Activated CD4-positive, alpha-beta T cell treated with anti-CD3 and anti-CD28 coated beads, Interleukin-10, Interleukin-2, amounts not matched to agents 100 ng/mL and 50 ng/mL, durations not matched to agents 16 hours and 8 hours (primary cell): Measurements from ENCODE around the gene REEP1.
A peak's percentile ranks its signal among the peaks of the same experiment; 100 is the strongest.
"Not testable (repeated sequence)": the region's sequence is repeated elsewhere in the genome, so short reads cannot be mapped to it uniquely, and the experiment has no call there.

Source experiments
- DNase-seq: peaks from one replicate; pipeline ENCODE4 v3.0.0-alpha.2; 2020

The REEP1 gene

DNA sequence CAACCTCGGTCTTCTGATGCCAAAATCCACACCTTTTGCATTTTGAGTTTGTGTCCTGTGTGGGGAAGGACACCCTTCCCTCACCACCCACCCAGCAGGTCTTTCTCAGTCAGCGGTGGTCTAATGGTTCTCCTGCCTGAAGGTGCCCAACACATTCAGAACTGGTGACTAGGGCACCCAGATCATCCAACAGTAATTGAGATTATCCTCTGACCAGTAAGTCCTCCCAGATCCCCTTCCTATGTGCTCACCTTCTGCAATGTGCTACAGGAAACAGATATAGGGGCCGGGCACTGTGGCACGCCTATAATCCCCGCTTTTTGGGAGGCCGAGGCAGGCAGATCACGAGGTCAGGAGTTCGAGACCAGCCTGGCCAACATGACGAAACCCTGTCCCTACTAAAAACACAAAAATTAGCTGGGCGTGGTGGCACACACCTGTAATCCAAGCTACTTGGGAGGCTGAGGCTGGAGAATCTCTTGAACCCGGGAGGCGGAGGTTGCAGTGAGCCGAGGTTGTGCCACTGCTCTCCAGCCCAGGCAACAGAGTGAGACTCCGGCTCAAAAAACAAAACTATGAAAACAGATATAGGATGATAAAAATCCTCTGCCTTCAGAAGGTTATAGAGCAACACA is 56.2 kb downstream of the REEP1 start:
- DNase-seq: no peak

DNA sequence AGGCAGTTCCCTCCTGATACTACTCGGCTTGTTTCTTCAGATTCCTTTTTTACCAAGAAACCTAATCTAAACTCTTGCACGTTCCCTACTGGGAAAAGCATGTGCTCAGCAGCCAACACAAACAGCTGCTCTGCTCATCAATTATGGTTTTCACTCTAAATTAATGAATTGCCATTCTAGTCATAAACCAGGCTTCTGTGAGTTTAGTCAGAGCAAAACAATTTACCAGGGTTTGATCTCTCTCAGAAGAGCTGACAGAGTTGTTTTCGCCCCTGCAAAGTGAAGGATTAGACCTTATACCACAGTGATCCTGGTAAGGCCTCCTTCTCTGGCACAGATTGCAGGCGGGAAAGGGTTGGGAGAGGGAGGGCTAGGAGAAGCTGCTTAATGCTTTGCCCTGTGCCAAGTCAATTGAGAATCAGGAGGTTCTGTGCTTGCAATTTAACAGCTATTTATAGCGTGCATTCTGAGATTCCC is 57.2 kb downstream of the REEP1 start:
- DNase-seq: no peak

DNA sequence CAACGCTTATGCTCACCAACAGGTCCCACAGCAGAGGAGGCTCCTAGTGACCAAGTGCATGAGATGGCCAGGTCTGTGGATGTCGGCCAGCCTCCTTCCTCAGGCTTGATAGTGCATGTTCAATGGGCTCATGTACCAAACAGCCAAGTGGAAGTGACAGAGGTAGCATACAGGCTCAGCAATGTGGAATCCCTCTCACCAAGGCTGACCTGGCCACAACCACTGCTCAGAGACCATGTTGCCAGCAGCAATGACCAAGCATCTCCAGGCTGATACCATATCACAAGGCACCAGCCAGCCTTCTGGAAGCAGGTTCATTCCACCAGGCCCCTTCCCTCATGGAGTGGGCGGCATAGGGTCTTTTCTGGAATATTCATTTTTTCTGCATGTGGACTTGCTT is 61.5 kb downstream of the REEP1 start:
- no peak for DNase-seq

DNA sequence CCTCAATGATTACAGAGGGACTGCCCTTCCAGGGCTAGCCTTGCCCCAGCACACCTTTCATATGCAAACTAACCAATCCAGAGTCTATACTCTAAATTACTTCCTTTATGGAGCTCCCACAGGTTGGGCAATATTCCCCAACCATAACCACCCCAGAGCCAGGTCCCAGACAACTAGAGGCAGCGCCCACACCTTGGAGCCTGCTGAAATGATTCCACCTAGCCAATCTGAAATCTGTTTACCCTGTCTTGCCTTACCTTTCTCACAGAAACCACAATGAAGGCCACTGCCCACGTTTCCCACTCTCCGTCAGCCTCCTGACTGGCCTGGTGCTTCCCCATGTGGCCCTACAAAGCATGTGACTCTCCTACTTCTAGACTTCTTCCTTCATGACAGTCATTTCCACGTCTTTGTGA is 62.0 kb downstream of the REEP1 start:
- DNase-seq: no peak

DNA sequence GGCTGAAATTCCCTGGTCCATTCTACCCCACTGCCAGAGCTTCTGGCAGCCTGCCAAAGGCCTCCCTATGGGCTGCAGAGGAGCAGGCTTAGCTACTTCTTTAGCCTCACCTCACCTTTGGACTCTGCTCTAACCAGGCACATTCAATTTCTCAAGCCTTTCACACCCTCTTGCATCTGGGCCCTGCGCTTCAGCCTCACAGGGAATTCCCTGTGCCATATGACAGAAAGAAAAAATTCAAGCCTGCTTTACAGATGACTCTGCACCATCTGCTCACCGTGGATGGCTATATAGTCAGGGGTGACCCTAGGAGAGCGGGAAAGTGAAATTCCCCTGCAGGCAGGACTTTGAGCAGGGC is 62.5 kb downstream of the REEP1 start:
- DNase-seq: no peak

DNA sequence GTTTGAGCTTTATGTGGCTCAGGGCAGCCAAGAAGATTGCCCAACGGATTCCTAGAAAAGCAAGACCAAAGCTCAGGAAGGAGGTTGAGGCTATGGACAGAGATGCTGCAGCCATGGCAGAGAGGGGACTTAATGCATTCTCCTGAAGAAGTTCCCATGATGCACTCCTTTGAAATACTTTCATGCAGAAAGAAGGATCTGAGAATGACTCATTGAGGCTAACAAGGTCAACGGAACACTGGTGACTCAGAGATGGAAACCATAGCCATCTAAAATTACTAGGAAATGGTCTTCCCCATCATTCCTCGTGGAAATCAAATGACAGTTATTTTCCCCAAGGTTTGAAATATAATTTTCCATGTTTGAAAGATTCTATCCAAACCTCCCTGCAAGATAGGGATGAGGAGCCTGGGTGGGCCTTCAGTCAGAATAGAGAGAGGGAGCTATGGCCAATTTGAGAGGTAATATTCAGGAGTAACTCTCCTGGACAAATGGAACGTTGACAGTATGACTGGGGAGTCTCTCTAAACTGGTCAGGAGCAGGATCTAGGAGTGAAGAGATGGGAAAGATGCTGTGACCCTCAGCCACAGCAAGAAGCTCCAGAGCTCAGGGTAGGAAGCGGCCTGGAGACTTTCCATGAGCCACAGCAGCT is 63.0 kb downstream of the REEP1 start:
- DNase-seq: peak; percentile 73

DNA sequence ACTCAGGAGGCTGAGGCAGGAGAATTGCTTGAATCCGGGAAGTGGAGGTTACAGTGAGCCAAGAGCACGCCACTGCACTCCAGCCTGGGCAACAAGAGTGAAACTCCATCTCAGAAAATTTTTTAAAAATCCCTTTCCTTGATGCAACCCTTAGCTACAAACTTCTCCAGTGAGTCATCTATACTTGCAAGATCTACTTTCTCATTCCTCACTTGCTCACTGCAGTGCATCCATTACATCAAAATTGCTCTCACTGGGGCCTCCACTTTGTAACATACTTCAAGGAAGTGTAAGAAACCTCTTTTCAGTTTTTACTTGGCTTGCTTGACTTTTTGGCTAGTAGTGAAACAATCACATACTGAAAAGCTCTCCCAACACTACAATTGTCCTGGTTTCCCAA is 65.3 kb downstream of the REEP1 start:
- no peak for DNase-seq

DNA sequence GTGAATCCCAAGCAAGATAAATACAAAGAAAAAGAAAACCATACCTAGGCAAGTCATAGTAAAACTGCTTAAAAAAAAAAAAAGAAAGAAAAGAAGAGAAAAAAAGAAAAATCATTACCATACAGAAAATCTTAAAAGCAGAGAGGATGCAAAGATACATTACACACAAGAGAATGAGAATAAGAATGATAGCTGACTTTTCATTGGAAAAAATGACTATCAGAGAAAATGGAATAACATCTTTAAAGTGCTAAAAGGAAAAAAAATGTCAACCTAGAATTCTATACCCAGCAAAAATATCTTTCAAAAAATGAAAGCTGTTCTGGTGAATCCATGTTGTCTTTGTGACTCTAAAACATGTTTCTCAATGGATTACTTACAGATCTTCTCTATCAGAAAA is 66.2 kb downstream of the REEP1 start:
- no peak for DNase-seq

DNA sequence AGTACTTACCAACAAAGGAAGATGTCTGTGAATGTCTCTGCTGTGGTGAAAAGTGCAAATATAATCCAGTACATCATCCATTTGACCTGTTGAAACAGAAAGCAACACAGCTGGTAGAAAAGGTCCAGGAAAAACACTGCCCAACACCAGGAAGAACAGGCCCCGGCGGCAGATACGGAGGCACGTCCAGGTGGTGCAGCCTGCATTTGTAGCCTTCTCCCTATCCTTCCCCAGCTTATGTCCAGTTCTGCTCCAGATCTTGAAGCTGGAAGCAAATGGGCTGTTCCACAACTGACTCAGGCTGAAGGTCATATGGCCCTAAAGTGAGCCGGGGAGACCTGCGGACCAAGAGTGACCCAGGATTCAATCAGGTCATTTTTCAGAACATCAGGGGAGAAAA is 73.5 kb downstream of the REEP1 start:
- no peak for DNase-seq

DNA sequence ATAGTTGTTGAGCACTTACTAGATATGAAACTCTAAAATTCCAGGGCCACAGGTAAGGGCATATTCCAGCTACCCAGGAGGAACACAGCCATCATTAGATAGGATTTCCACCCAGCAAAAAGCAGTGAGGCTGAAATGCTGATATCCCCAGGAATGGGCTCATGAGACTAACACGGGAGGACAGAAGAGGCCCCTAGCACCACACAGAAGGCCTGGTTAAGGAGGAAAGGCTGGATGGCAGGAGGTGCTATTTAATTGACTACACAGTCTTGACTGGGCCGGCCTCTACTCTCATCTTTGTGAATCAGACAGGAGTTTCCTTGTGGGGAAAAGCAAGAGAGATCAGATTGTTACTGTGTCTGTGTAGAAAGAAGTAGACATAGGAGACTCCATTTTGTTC is 76.4 kb downstream of the REEP1 start:
- no peak for DNase-seq

DNA sequence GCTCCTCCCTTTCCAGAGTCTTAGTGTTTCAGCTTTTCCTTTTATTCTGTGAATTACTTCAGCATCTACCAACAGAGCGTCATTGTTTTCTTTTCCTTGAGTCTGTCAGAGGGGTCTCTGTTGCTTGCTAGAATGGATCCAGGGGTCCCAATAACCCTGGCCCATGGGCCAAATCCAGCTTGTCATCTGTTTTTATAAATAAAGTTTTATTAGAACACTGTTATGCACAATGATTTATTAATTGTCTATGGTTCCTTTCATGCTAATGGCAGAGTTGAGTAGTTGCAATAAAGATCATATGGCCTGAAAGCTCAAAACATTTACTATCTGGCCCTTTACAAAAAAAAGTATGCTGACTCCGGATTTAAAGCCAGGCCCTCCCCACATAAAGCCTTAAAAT is 79.3 kb downstream of the REEP1 start:
- no peak for DNase-seq

DNA sequence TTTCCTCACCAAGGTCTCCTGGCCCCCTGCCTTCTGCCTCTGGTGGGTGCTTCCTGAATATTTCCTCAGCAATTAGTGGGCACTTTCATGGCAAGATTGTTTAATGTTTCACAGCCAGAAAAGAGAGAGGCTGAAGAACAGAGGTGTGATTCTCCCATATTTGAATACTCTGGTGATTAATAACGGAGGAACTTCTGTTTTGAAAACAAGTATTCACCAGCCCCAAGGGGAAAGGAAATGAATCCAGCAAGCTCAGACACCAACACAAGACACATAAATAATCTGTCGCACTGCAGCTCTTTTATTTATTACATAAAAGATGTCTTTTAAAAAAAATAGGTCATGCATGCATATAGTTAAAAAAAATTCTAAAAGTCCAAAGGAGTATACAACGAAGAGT is 80.4 kb downstream of the REEP1 start:
- no peak for DNase-seq

DNA sequence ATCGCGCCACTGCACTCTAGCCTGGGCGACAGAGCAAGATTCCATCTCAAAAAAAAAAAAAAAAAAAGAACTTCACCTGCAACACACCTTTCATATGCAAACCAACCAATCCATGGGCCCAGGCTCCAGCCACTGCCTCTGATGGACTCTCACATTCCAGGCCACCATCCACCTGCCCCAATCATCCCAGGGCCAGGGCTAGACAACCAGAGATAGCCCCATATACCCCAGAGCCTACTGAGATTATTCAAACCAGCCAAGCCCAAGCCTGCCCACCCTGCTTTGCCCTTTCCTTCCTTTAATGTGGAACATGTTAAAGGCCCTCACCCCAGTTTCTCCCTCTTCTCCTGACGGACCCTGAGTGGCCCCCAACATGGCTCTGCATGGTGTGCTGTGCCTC is 81.1 kb downstream of the REEP1 start:
- no peak for DNase-seq

DNA sequence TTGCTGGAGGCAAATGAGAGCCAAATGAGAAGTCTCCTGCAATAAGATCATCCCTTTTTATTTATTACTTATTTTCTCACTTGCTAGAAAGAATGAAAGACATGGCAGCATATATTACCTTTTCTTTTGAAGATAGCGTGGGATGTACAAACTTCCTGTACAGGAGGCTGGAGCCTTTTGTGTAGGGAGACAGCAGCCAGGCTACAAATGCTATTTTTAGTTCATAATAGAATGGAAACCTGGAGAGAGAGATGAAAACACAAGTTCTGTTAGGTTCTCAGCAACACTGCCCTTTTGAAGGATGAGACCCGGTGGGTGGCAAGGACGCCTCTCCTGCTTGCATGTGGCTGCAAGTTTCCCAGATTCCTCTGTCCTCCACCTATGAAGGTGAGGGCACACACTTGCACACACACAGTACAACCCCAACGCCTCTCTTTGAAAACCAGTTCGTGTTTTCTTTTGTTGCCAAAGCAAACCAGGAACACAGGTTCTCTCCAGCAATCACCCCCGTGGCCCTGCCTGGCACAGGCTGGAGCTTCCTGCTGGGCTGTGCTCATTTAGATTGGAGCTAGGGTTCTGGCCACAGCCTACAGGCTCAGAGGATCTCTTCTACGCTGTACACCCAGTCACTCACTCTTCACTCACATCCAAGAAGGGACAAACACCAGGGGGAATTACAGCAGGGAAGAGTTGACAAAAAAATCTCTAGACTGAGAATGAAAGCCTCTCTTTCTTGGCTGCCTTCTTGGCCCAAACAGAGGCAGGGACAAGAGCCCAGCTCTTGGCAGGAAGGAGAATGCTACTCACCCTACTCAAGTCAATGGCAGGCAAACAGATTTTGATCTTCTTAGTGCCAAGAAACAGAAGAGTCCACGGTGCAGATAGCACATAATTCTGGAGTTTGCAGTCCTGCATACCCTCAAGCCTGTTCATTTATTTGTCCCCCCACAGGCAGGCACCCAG is 82.6 kb downstream of the REEP1 start:
- DNase-seq: no peak

DNA sequence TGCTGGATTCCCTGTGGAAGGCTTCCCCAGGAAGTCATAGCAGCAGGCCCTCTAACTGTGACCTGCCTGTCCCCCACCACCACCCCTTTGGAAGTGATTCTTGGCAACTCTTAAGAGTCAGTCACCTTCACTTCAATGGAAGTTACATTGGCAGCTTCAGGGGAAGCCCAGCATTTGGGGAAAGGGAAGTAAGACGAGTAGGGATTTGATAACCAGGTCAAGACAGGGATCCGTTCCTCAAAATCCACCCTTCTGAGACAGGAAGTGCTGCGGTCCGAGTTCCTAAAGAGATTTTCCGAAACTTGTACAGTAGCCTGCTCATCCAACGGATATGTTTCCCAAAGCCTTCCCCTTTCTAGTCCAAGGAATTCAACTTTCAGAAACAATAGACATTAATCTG is 84.0 kb downstream of the REEP1 start:
- no peak for DNase-seq

DNA sequence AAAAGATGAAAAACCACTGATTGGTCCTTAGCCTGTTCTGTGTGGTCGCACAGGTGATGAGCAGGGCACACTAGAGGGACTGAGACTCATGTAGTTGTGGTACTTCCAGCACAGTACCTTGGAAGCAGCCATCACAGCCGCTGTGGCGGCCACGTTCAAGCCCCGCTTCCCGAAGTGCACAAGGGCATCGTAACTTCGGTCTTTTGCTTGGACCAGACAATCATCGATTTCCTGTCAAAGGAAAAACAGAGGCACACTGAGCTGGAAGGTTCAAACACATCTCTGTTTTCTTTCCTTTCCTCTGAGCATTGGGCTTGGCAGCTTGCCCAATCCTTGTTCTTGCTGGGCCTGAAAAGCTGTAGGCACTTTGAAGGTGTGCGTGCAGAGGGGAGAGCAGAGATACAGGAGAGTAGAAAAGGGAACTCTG is 85.6 kb downstream of the REEP1 start:
- no peak for DNase-seq

DNA sequence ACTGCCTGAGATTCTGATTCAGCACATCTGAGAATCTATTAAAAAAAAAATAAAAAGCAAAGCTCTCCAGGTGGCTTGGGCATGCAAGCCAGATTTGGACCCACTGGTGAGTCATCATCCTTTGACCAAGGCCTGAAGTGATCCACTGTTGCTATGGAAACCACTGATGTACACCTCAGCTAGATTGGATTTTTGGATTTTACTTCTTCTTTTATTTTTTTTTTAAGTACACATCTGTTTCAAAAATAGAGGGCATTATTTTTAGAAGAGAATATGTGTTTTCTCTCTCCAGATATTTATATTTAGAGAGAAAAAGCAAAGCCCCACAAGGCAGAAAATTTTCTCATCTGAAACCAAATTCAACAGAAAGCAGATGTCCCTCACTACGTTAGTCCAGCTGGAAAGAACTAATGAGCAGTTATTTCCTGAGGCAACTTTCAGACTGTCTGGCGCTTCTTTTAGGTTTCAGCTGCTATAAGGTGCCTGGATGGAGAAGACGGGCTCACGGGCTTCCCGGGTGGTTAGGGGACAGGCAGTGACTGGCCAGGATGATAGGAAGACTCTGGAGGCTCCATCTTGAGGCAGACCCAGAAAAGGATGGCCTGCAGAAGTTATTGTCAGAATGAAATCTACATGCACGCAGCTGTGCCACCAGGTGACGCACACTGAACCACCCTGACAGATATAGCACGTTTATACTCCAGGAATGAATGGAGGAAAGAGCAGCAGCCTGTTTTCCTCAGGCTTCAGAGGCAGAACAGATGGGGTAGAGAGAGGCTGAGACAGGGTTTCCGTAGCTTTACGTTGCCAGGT is 87.6 kb downstream of the REEP1 start:
- DNase-seq: no peak

DNA sequence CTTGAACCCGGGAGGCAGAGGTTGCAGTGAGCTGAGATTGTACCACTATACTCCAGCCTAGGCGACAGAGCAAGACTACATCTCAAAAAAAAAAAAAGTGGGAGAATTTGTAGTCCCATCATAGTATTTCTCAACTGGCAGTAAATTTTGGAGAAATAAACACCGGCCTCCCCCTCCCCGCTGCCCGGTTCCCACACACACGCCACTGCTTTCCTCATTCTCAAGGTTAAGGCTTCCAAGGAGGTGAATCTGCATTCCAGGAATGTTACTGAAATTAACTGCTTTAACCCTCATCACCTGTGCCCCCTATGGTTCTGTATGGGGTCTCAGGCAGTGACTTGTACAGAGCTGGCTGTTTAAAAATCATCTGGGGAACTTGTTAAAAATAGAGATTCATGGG is 88.2 kb downstream of the REEP1 start:
- DNase-seq: no peak

DNA sequence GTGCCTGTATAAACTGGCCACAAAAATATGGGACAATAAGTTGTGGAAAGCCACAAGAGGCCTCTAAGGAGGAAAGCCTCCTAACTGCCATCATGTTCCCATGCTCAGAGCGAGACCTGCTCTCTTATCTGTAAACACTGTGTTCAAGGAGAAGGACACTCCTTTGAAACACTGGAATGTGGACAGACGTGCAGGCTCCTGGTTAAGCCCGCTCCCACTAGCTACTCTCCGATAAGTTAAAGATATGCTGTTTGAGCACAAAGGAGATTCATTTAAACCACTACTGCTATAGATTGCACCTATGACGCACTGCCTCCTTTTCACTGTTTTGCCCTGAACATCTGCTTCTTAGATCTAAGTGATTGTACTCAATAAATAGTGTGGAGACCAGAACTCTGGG is 92.2 kb downstream of the REEP1 start:
- DNase-seq: not testable (repeated sequence)

DNA sequence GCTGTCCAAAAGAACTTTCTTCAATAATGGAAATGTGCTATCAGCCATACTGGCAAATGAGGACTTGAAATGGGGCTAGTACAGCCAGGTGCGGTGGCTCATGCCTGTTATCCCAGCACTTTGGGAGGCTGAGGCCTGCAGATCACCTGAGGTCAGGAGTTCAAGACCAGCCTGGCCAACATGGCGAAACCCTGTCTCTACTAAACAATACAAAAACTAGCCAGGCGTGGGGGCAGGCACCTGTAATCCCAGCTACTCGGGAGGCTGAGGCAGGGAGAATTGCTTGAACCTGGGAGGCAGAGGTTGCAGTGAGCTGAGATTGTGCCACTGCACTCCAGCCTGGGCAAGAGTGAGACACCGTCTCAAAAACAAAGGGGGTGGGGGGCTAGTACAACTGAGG is 92.6 kb downstream of the REEP1 start:
- DNase-seq: not testable (repeated sequence)

DNA sequence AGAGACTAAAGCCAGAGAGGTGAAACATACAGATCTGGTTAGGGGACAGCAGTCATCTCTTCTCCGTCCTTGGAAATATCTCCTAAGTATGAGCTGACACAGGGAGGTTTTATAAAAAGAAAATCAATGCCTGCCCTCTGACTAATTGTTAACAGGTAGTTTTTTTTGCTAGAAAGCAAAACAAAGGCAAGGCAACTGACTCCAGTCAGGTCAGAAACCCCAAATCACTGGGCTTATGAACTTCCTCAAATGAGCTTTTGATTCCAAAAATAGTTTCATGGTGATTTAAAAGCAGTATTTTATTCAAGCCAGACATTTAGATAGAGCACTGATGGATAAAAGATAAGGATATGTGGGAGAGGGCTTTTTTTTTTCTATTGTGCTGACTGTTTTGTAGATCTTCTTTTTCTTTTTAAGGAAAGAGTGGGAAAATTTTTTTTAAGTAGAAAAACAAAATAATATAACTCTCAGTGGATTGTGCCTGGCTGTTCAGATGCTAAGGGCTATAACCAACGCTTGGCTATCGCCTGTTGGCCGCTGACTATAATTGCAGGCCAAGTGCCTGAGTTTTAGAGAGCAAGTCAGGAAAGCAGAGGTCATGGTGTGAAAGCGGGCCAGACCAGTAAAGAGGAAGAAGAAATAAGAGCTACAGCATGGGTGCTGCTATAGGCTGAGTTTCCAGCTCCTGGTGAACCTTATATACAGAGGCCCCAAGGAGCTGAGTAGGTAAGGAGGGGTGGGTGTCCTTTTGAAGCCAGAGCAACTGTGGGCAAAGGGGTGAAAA is 93.3 kb downstream of the REEP1 start:
- DNase-seq: no peak

DNA sequence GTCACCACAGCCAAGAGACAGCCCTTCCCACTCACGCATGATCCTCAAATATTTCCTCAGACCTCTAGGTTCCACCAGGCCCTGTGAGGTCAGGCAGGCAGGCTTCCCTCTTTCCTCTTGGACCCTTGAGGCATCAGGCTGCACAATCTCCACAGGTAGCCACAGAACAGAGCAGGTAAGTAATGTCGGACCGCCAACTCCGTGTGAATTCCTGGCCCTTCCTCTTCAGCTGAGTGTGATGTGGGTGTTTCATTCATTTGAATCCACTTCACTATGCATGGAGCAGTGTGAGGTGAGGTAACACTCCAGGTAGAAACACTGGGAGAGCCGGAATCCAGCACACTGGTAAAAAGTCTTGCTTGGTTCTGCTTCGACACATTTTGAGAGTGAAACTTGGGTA is 94.2 kb downstream of the REEP1 start:
- no peak for DNase-seq
